HUES6 (cell line): ENCODE results near the gene ATP5IF1.

ENCODE experiments used
- H3K27ac ChIP-seq: 2 replicates; pipeline ENCODE4 v1.7.0; 2013; ENCODE audit warnings: low read depth, mild to moderate bottlenecking, low read length, inconsistent platforms
- H3K27me3 ChIP-seq: 2 replicates; pipeline ENCODE4 v1.6.1; 2013; ENCODE audit warnings: low read length; ENCODE audit not compliant: control insufficient read depth, insufficient read depth
- H3K36me3 ChIP-seq: 2 replicates; pipeline ENCODE4 v1.6.1; 2013; ENCODE audit warnings: low read length; ENCODE audit not compliant: control insufficient read depth, insufficient read depth
- H3K4me1 ChIP-seq: 2 replicates; pipeline ENCODE4 v1.6.1; 2013; ENCODE audit warnings: low read length; ENCODE audit not compliant: control insufficient read depth, insufficient read depth
- H3K4me3 ChIP-seq: 2 replicates; pipeline ENCODE4 v1.5.1; 2013; ENCODE audit warnings: low read depth, low read length
- H3K9ac ChIP-seq: one replicate; pipeline ENCODE4 v1.6.1; 2013; ENCODE audit warnings: mild to moderate bottlenecking, low read length
- H3K9me3 ChIP-seq: 2 replicates; pipeline ENCODE4 v1.6.1; 2013; ENCODE audit warnings: low read depth, low read length; ENCODE audit not compliant: control insufficient read depth, insufficient read depth

Gene ATP5IF1

DNA sequence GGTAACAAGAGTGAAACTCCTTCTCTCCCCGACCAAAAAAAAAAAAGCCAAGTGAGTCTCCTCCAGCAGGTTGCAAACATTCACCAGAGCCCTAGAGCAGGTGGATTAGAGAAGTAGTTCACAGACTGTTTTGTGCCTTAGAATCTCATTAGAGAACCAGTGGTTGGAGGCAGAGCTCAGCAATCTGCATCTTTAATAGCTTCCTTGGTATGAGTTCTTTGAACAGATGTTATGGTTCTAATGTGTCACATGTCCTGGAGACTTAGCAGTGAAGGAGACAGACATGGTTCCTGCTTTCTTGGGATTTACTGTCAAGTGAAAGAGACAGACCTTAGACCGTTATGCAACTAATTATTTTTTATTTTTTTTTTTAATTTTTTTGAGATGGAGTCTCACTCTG lies 50.2 kb downstream of the ATP5IF1 start:
- Histone ChIP-seq H3K4me3 (no peak overlapping the region), H3K36me3 (peaks cover 25% of the 10 kb centered on the region), H3K4me1 (no peaks in the 10 kb centered on the region; the same call in none of the 2 replicates), H3K9me3 (no peaks in the 10 kb centered on the region), H3K27ac (no peak overlapping the region), H3K27me3 (no peaks in the 10 kb centered on the region), H3K9ac (no peak overlapping the region)
